ENCODE results near the gene AHNAK. TPM values are rescaled to one million over a fixed set of nuclear protein-coding genes. Genes with fewer than 3 reads are reported as not detected.

Gene AHNAK
- total and polyA plus RNA-seq, 2 of the 8 experiments (the other 6 are each of a cell fraction or from before 2014, with no cell fraction given) = 2.0 to 5.8 TPM

- peak overlapping the region; percentile 96 for H4K5ac ChIP-seq (ENCODE audit: insufficient read length, low read depth, low read length)
- H2AK5ac ChIP-seq (ENCODE audit: low read depth, low read length) = no peak overlapping the region
- 0 out of 2 replicates have a peak, but pooled peaks cover 4% of the 10 kb centered on the region for H3K79me1 ChIP-seq (ENCODE audit: low read depth, low read length)
- H3K79me2 ChIP-seq (ENCODE audit: control insufficient read depth in 1 of 2, insufficient read depth in 2 of 2, low read length in 2 of 2) = peaks cover 0 to 45% of the 10 kb centered on the region in 2 experiments
- no peak overlapping the region for H2BK15ac ChIP-seq (ENCODE audit: low read length)
- peaks cover 0 to 18% of the 10 kb centered on the region in 2 experiments for H4K20me1 ChIP-seq (replicated peaks in 1 of 2; ENCODE audit: control insufficient read depth in 1 of 2, insufficient read depth in 2 of 2, low read length in 2 of 2)
- peak overlapping the region; percentile 85; the same call in 1 of the 2 replicates for H3K18ac ChIP-seq (ENCODE audit: extremely low read depth, low read length)
- H2AFZ ChIP-seq (ENCODE audit: low read length) = no peak overlapping the region
- peak overlapping the region; percentile 76 for H3K4ac ChIP-seq (replicated peaks; ENCODE audit: insufficient read length, low read depth, low read length)
- H2BK5ac ChIP-seq (ENCODE audit: low read depth, low read length) = peak overlapping the region; percentile 62; the same call in 1 of the 2 replicates
- H3K56ac ChIP-seq (replicated peaks; ENCODE audit: insufficient read length, low read depth, low read length) = peak overlapping the region; percentile 43
- ChIA-PET POLR2A (ENCODE audit: partially characterized antibody) (interaction anchor here (0.6 to 20.7 kb wide), 41 partner anchors 8 to 996 kb away, joined by 3 to 336 read pairs (median 4); partner anchors contain the start of genes BSCL2, C11orf98, CSKMT and GANAB), CTCF (ENCODE audit: partially characterized antibody) (interaction anchor here (0.5 to 4.5 kb wide), 11 partner anchors 13 to 179 kb away, joined by 3 to 22 read pairs (median 4); partner anchors contain the start of genes EML3 and MTA2)
- H4K8ac ChIP-seq (ENCODE audit: extremely low read depth, insufficient read depth, low read length) = peak overlapping the region; percentile 96; the same call in 1 of the 2 replicates
- H3K23ac ChIP-seq (ENCODE audit: insufficient read length) = no peak overlapping the region
- no peaks in the 10 kb centered on the region for H3K9me3 ChIP-seq (ENCODE audit: insufficient read depth in 2 of 2, low read depth in 1 of 2, low read length in 1 of 2)
- TF ChIP-seq SAP30 (IDR thresholded peaks at IDR 0.05; ENCODE audit: insufficient read depth, insufficient replicate concordance, low read length) (peak; percentile 81), SIN3A (conservative IDR thresholded peaks at IDR 0.05 in 1 of 2, IDR thresholded peaks at IDR 0.05 in 1 of 2; ENCODE audit: low read depth in 1 of 2, low read length in 2 of 2) (peak in 1 of 2 experiments; percentile 2; a peak in 1 of 4 replicates), CTBP2 (IDR thresholded peaks at IDR 0.05; ENCODE audit: borderline replicate concordance, insufficient read depth, insufficient read length, low read length) (no peak), FOSL1 (IDR thresholded peaks at IDR 0.05; ENCODE audit: insufficient read depth, low read depth, low read length) (no peak), EP300 (IDR thresholded peaks at IDR 0.05; ENCODE audit: borderline replicate concordance in 1 of 2, low read depth in 2 of 2, low read length in 2 of 2) (no peak), BRCA1 (IDR thresholded peaks at IDR 0.05; ENCODE audit: low read depth, low read length) (no peak), HDAC2 (IDR thresholded peaks at IDR 0.05; ENCODE audit: borderline replicate concordance in 1 of 2, low read depth in 2 of 2, low read length in 2 of 2) (peak in 1 of 2 experiments; percentile 36; a peak in 1 of 4 replicates), ASH2L (IDR thresholded peaks at IDR 0.05; ENCODE audit: low read length) (peak; percentile 16), USF2 (IDR thresholded peaks at IDR 0.05; ENCODE audit: low read length) (no peak)
- H3K4me3 ChIP-seq (ENCODE audit: extremely low read depth in 1 of 4, insufficient read depth in 2 of 4, low read depth in 3 of 4, low read length in 4 of 4) = peak overlapping the region; percentile 90 to 100 (median 91)
- H3K9ac ChIP-seq (replicated peaks in 1 of 4; ENCODE audit: extremely low read depth in 1 of 4, low read depth in 3 of 4, low read length in 3 of 4) = peak overlapping the region; percentile 79 to 95 (median 94)
- peaks cover 13% of the 10 kb centered on the region for H3K23me2 ChIP-seq (ENCODE audit: low read depth, low read length)
- peak overlapping the region; percentile 50 for H2BK120ac ChIP-seq (replicated peaks; ENCODE audit: low read depth, low read length)
- DNase-seq (ENCODE audit: low read depth in 1 of 2, low spot score in 2 of 2) (no peak), FAIRE-seq (no peak)
- H3K4me1 ChIP-seq (replicated peaks in 1 of 4; ENCODE audit: control insufficient read depth in 3 of 4, insufficient read depth in 4 of 4, low read length in 3 of 4) = peaks cover 0 to 11% (median 7%) of the 10 kb centered on the region in 4 experiments; a peak in 4 of 7 replicates
- peak overlapping the region; percentile 75 for H3K27ac ChIP-seq (ENCODE audit: low read depth, low read length)
- peaks cover 27 to 54% (median 45%) of the 10 kb centered on the region in 4 experiments for H3K36me3 ChIP-seq (ENCODE audit: control insufficient read depth in 2 of 4, insufficient read depth in 4 of 4, low read length in 3 of 4)
- 2% methylated on average over 32 of the region's 33 CpGs; no CpG with 5 or more reads in 1 of the 2 experiments for WGBS, 2 experiments (ENCODE audit: extremely low coverage in 1 of 2, insufficient coverage in 1 of 2, insufficient read length in 1 of 2, insufficient replicate concordance in 2 of 2, low coverage in 1 of 2, low lambda C conversion rate in 2 of 2, missing lambda C conversion rate in 1 of 2)
- H3K27me3 ChIP-seq (replicated peaks in 1 of 4; ENCODE audit: control insufficient read depth in 3 of 4, extremely low read depth in 1 of 4, insufficient read depth in 3 of 4, low read length in 3 of 4) = no peaks in the 10 kb centered on the region
- peak overlapping the region; percentile 79 for H4K91ac ChIP-seq (replicated peaks; ENCODE audit: insufficient read length, low read length)
- no peak overlapping the region; the same call in 1 of the 2 replicates for H2BK12ac ChIP-seq (ENCODE audit: low read depth, low read length)
- H3K14ac ChIP-seq (ENCODE audit: insufficient read length) = no peak overlapping the region
- peak overlapping the region; percentile 73 to 85 for H3K4me2 ChIP-seq (ENCODE audit: insufficient read depth in 1 of 2, low read depth in 2 of 2, low read length in 2 of 2)
- no peak overlapping the region for H2BK20ac ChIP-seq (ENCODE audit: low read length)
Measured at GRCh38 chr11:62573006-62573591, 26.5 kb upstream of the AHNAK start.
